ENCODE results near the gene RTN4RL1.

Gene RTN4RL1

GRCh38 chr17:1972487-1973160 is 52.5 kb downstream of the RTN4RL1 start:
- no peak for DNase-seq

- DNase-seq = no peak
Observed at GRCh38 chr17:1970843-1971384, 54.2 kb downstream of the RTN4RL1 start.

- DNase-seq = no peak
Observed at GRCh38 chr17:1969712-1970111, 55.4 kb downstream of the RTN4RL1 start.

DNA sequence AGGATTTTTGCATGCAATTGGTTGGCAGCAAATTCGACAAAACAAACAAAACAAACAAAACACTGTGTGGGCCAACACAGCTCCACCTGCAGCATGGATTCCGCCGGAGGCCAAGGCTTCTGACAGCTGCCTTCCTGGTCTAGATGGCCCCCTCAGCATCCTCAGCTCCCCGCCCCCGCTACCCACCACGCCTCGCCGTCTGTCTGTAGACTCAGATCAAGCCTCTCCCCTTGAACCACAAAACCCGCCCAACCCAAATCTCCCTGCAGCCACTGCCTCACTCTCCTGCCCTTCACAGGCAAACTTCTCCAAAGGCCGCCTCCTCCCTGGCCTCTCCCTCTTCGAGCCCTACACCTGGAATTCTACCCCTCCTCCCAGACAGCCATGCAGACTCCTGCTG is 57.9 kb downstream of the RTN4RL1 start:
- no peak for DNase-seq

DNA sequence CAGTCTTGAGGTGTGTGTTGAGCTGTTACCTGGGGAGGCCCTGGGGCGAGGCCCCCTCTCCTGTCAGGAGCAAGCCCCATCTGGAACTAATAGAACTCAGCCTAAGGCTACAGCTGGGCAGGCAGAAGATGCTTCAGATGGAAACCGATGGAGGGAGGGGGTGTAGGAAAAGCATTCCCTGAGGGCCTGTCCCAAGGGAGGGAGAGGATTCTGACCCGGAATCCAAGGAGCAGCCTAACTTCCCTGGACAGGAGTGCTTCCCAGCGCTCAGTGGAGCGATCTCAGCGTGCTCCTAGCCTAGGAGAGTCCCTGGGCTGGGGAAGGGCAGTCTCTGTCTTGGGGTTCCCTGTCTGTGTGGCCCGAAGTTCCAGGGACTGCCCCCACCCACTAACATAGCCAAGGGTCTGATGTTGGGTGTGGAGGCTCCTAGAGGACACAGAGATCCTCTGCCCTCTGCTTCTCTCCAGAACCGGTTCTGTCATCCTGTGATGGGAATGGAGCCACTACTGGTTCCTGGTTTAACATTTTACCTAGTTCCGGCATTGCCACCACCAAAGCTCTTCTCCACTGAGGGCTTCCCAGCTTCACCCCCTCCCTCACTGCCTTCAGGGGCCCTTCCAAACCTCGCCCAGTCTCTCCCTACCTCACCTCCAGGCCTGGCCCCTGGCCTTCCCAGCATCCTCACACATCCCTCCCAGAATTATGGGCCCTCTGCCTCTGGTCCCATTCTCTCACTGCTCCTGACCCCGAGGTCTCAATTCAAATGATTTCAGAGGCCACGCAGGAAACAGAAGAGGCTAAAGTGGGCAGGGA is 58.7 kb downstream of the RTN4RL1 start:
- no peak for DNase-seq

- no peak for DNase-seq
Observed at GRCh38 chr17:1965556-1966273, 59.4 kb downstream of the RTN4RL1 start.

- DNase-seq = no peak
Observed at GRCh38 chr17:1963250-1963649, 61.9 kb downstream of the RTN4RL1 start.

GRCh38 chr17:1961189-1961588 is 63.9 kb downstream of the RTN4RL1 start:
- no peak for DNase-seq

- no peak for DNase-seq
Observed at GRCh38 chr17:1960545-1960912, 64.6 kb downstream of the RTN4RL1 start.

DNA sequence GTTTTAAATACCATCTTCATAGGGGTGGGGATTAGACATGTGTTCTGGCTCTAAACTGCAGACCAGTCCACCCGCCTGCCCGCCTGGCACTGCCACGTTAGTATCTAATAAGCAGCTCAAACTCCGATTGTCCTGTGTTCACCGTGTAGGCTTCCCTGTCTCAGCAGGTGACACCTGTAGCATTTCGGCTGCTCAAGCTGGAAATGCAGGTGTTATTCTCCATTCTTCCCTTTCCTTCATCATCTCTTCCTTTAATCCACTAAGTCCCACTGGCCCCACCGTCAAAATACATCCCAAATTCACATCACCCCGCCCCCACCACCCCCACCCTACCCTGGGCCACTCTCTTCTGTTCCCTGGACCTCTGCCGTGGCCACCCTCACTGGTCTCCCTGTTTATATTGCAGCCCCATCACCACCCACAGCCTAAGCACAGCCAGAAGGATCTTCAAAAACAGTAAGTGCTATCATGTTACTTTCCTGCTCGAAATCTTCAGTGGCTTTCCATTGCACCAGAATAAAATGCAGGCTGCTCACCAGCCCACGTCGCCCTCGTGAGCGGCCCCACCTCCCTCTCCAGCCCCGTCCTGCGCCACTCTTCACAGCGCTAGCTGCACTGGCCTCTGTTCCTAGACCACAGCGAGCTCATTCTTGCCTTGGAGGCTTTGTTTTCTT is 65.1 kb downstream of the RTN4RL1 start:
- DNase-seq = no peak

- DNase-seq = no peak
Observed at GRCh38 chr17:1958134-1958881, 66.8 kb downstream of the RTN4RL1 start.

DNA sequence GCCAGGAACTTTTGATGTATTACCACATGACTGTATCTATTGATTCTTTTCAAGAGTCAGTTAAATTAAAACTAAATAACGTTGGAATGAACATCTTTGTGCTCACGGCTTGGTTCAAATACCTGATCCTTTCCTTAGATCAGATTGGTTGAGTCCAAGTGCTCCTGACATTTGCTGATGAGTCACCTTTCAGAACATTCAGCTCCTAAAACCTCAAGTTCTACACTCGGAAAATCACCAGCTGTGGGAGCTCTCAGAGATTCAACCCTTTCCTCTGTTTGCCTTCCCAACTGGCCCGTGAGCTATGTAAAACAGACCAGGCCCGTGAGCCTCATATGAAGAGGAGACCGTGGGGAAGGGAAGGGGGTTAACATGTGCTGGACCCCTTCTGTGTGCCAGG is 68.1 kb downstream of the RTN4RL1 start:
- no peak for DNase-seq

- DNase-seq = no peak
Observed at GRCh38 chr17:1956134-1956533, 69.0 kb downstream of the RTN4RL1 start.

- DNase-seq = no peak
Observed at GRCh38 chr17:1953831-1954230, 71.3 kb downstream of the RTN4RL1 start.

DNA sequence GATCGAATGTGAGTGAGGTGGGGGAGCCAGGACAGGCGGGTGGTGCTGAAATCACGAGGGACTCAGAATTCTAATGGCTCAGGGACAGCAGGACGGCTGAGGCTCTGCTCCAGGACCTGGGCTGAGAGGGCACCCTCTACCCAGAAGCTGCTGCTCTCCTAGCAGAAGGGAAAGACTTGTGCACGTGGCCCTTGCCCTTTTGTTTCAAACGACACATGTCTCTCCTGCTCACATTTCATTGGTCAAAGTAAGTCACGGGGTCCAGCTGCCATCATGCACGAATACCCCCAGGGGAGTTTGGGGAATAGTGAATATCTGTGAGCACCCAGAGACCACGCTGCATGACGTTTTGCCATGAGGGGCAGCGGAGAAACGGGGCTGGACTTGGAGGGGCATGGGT is 73.2 kb downstream of the RTN4RL1 start:
- DNase-seq = no peak

DNA sequence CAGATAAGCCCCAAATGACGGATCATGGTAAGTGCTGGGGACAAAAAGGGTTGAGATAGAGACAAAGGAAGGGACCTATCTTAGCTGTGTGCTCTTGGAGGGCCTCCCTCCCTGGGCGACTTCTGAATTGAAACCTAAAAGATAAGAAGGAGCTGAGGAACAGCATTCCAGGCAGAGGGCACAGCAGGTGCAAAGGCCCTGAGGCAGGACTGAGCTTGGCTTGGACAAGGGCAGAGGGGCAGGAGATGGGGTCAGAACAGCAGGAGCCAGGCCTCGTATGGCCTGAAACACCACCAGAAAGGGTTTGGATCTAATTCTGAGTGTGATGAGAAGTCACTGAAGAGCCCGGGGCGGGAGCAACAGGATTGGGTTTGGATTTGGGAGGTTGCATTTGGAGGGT is 75.4 kb downstream of the RTN4RL1 start:
- DNase-seq = no peak

DNA sequence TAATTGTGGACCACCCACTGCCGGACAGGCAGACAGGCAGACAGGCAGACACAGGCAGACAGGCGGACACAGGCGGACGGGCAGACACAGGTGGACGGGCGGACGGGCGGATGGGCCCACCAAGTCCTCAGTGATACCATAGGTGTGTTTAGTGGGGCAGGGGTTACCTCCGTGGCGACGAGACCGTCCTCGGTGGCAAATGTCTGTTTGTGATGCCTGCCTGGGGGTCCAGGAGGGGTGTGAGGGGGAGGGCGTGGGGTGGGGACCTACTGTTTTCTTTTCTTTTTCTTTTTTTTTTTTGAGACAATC is 76.7 kb downstream of the RTN4RL1 start:
- DNase-seq = no peak

DNA sequence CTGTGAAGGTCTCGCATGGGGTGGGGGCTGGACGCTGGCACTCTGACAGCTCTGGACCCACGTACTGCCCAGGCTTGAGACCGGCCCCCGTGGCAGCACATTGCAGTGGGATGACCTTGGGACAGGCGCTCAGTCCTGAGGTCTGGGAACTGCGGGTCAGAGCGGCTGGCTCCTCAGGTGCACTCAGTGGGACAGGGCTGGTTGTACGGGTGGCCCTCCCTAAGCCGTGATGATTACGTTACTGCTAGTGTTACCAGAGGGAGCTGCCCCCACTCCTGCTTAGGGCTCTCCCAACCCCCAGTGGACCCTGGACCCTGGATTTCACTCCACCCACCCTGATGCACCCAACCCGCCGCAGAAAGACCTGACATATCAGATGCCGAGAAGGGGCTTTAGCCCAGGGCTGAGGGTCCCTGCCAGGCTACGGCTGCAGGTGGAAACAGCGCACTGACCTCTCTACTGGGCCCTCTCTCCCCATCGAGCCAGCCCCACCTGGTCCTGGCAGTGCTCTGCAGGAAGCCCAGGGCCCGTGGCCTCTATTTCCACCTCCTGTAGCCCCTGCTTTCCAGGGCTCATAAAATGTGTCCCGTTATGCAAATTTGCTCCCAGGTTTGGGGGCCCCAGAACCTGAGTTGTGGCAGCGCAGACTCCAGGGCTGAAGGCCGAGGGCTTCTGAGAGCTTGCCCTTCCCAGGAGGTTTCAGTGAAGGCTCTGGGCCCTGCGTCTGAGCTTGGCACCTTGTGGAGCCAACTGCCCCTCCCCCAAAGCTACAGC is 77.2 kb downstream of the RTN4RL1 start:
- no peak for DNase-seq

DNA sequence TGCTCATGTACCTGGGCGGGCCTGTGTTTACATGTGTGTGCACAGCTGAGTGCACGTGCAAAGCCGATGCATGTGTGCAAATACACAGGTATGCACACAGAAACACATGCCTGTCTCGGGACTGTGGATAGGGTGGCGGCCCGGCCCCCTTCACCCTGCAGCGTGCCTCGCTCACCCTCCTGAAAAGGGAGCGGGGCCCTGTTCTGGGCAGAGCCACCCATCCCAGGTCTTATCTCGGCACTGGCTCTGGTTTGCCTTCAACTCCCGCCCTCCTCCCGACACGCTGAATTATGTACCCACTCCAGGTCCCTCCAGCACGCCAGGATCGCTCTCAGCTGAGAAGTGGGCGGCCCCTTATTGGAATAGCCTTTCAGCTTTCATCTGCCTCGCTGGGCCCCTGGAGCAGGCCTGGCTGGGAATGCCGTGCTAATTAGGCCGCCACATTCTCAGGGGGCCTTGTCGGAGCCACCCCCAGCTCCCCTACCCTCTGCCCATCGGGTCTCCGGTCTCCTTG is 77.8 kb downstream of the RTN4RL1 start:
- no peak for DNase-seq

GRCh38 chr17:1946021-1946932 is 78.9 kb downstream of the RTN4RL1 start:
- DNase-seq = no peak
